CD4-positive, alpha-beta T cell treated with Interleukin-21 for 1 hour (primary cell): ENCODE data around the gene LYZL6.
"Not testable (repeated sequence)": the region's sequence is repeated elsewhere in the genome, so short reads cannot be mapped to it uniquely, and the experiment has no call there.

ENCODE experiments used
- DNase-seq: peaks from one replicate; pipeline ENCODE4 v3.0.0-alpha.2; 2020

The LYZL6 gene

GRCh38 chr17:35944151-35944550, 638 bp upstream of the LYZL6 start:
- no peak for DNase-seq

GRCh38 chr17:35942588-35943186, 826 bp downstream of the LYZL6 start:
- no peak for DNase-seq

GRCh38 chr17:35938492-35938891, 5.0 kb downstream of the LYZL6 start:
- DNase-seq: not testable (repeated sequence)

GRCh38 chr17:35936063-35936462, 7.5 kb downstream of the LYZL6 start:
- DNase-seq: no peak

GRCh38 chr17:35934760-35935159, 8.8 kb downstream of the LYZL6 start:
- DNase-seq: no peak

- DNase-seq: no peak
These were observed 10.9 kb downstream of the LYZL6 start for GRCh38 chr17:35932586-35932985.

GRCh38 chr17:35931794-35932425, 11.6 kb downstream of the LYZL6 start:
- DNase-seq: no peak

- peak; percentile 83 for DNase-seq
These were observed 13.1 kb downstream of the LYZL6 start, which contains the start of gene RDM1 for GRCh38 chr17:35930211-35931065. Gene RDM1 (minus strand): TSS chr17:35930773. CDS start chr17:35930727, 46 bp downstream.

- DNase-seq: no peak
These were observed 15.8 kb downstream of the LYZL6 start for GRCh38 chr17:35927714-35928113.

GRCh38 chr17:35923609-35924114, 19.9 kb downstream of the LYZL6 start:
- DNase-seq: no peak

- DNase-seq: no peak
These were observed 23.3 kb downstream of the LYZL6 start for GRCh38 chr17:35920229-35920628.

GRCh38 chr17:35918665-35919064, 24.8 kb downstream of the LYZL6 start:
- DNase-seq: no peak

GRCh38 chr17:35917519-35918213, 25.8 kb downstream of the LYZL6 start:
- DNase-seq: no peak

- DNase-seq: no peak
These were observed 28.2 kb downstream of the LYZL6 start for GRCh38 chr17:35915153-35915964.

- DNase-seq: no peak
These were observed 29.2 kb downstream of the LYZL6 start for GRCh38 chr17:35914354-35914753.

- DNase-seq: no peak
These were observed 29.9 kb downstream of the LYZL6 start for GRCh38 chr17:35913609-35914008.

- DNase-seq: no peak
These were observed 30.6 kb downstream of the LYZL6 start for GRCh38 chr17:35912942-35913341.

GRCh38 chr17:35912339-35912912, 31.1 kb downstream of the LYZL6 start:
- no peak for DNase-seq

- DNase-seq: no peak
These were observed 34.1 kb downstream of the LYZL6 start for GRCh38 chr17:35909408-35909807.

GRCh38 chr17:35907691-35908090, 35.8 kb downstream of the LYZL6 start:
- DNase-seq: no peak

- peak; percentile 22 for DNase-seq
These were observed 36.4 kb downstream of the LYZL6 start for GRCh38 chr17:35906926-35907637.
